Suprapubic skin (tissue), 3 donors: ENCODE data around the gene GTF2IRD1.

Experiments
- CTCF ChIP-seq, 2 donors: fragments of 200-600 bp in 1 of 2; fragments of 450-650 bp in 1 of 2; sonication (generic) in 1 of 2; IDR thresholded peaks; one replicate each; pipeline ENCODE4 v1.5.1; 2016 to 2019; ENCODE audit warnings: antibody characterized with exemption in 2 of 2, mild to moderate bottlenecking in 1 of 2, moderate library complexity in 1 of 2
- EP300 ChIP-seq: sonication (generic); formaldehyde crosslinking; IDR thresholded peaks from one replicate; pipeline ENCODE4 v1.6.1; 2017; ENCODE audit warnings: antibody characterized with exemption

GRCh38 chr7:74570533-74571156 lies 116.9 kb downstream of the GTF2IRD1 start:
- TF ChIP-seq CTCF (IDR thresholded peaks at IDR 0.05) (no peak), EP300 (no peak)
